ENCODE data around the gene COL8A1.

The COL8A1 gene

GRCh38 chr3:99803297-99803696 lies 164.9 kb downstream of the COL8A1 start:
- DNase-seq (ENCODE audit: insufficient read length, low spot score), result no peak
- TF ChIP-seq CTCF (IDR thresholded peaks at IDR 0.05; ENCODE audit: insufficient read depth, missing control alignments), result no peak
- FAIRE-seq, result no peak

- no peak for TF ChIP-seq CTCF (IDR thresholded peaks at IDR 0.05; ENCODE audit: insufficient read depth, missing control alignments)
- DNase-seq (ENCODE audit: insufficient read length, low spot score), result no peak
- FAIRE-seq, result no peak
Observed at GRCh38 chr3:99805160-99805559, 166.8 kb downstream of the COL8A1 start.

DNA sequence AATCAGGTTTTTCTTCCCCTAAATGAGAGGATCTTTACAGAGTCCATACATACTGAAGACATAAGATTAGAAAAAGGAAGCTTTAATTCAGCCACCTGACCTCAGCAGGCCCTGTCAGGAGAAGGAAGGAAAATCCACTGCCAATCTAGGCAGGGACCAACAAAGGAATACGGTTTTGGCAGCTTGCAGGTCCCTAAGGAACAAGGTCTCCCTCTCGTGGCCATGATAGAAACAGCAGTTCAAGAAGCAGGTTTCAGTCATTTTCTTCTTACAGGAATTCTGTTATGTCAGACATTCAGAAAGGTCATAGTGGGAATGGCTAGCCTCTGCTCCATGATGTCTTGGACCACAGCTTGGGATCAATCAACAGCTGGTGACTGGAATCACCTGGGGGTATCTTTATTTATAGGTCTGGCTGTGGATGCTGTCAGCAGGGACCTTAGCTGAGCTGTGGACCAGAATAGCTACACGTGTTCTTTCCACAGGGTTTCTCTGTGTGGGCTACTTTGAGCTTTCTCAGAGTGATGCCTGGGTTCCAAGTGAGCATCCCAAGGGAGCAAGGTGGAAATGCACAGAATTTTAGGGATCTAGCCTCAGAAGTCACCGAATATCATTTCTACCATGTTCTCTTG lies 169.9 kb downstream of the COL8A1 start:
- no peak for FAIRE-seq
- no peak for DNase-seq (ENCODE audit: insufficient read length, low spot score)
- peak; percentile 59 for TF ChIP-seq CTCF (IDR thresholded peaks at IDR 0.05; ENCODE audit: insufficient read depth, missing control alignments)

GRCh38 chr3:99809565-99809964 lies 171.2 kb downstream of the COL8A1 start:
- DNase-seq (ENCODE audit: insufficient read length, low spot score), result no peak
- FAIRE-seq, result no peak
- TF ChIP-seq CTCF (IDR thresholded peaks at IDR 0.05; ENCODE audit: insufficient read depth, missing control alignments), result no peak

- TF ChIP-seq CTCF (IDR thresholded peaks at IDR 0.05; ENCODE audit: insufficient read depth, missing control alignments), result no peak
- no peak for FAIRE-seq
- DNase-seq (ENCODE audit: insufficient read length, low spot score), result no peak
Observed at GRCh38 chr3:99810403-99810802, 172.0 kb downstream of the COL8A1 start.

DNA sequence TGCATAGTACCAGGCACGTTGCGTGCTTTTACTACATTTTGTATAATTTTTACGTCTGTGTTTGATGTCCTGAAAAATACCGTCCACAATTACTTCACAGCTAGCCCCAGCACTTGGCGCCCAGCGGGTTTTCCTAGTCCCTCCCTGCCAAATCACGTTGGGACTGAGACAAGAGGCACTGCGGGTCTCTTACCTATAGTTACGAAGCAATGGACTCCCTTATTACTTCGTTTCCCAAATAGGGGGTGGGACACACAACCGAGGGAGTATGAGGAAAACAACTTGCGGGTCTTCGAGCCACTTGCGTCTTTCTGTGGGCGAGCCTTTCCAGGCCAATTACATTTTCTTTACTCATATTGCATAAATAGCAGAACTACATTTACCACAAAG lies 178.6 kb downstream of the COL8A1 start:
- DNase-seq (ENCODE audit: insufficient read length, low spot score) (no peak), FAIRE-seq (no peak)

More for the DNA sequence above, 178.6 kb downstream of the COL8A1 start:
- TF ChIP-seq CTCF (IDR thresholded peaks at IDR 0.05; ENCODE audit: insufficient read depth, missing control alignments), result no peak

Data from D721Med (cell line).